Psoas muscle (tissue), 8 donors: ENCODE data around the gene PITPNC1. TPM values are rescaled to one million over a fixed set of nuclear protein-coding genes. Genes with fewer than 3 reads are reported as not detected.
"Not testable (repeated sequence)": the region's sequence is repeated elsewhere in the genome, so short reads cannot be mapped to it uniquely, and the experiment has no call there.

Source experiments
- ATAC-seq, 4 donors: fragments of 200-7000 bp; cut with Tn5 transposase; one replicate each; pipeline ENCODE4 v1.9.1; 2020; ENCODE audit warnings: moderate library complexity in 3 of 4, mild to moderate bottlenecking in 2 of 4
- DNase-seq, 2 donors: peaks; one replicate each; pipeline ENCODE4 v3.0.0-alpha.2; 2020
- H3K27ac ChIP-seq: fragments of 200-600 bp; one replicate; pipeline ENCODE4 v1.8.0; 2022
- H3K27me3 ChIP-seq, 3 donors: fragments of 200-600 bp in 1 of 3; one replicate each; pipeline versions ENCODE4 v1.6.1 to v1.8.0; 2013 to 2022; ENCODE audit warnings: low read length in 2 of 3, mild to moderate bottlenecking in 2 of 3, moderate library complexity in 1 of 3; ENCODE audit not compliant: insufficient read depth in 3 of 3
- H3K36me3 ChIP-seq, 2 donors: fragments of 200-600 bp in 1 of 2; one replicate each; pipeline versions ENCODE4 v1.6.1 to v1.8.0; 2013 to 2022; ENCODE audit warnings: low read depth in 1 of 2, mild to moderate bottlenecking in 1 of 2, moderate library complexity in 1 of 2; ENCODE audit not compliant: insufficient read depth in 1 of 2
- H3K4me1 ChIP-seq: fragments of 200-600 bp; one replicate; pipeline ENCODE4 v1.8.0; 2022
- H3K4me3 ChIP-seq: fragments of 200-600 bp; one replicate; pipeline ENCODE4 v1.8.0; 2022; ENCODE audit warnings: mild to moderate bottlenecking
- H3K9me3 ChIP-seq: fragments of 200-600 bp; one replicate; pipeline ENCODE4 v1.8.0; 2022
- WGBS, 3 donors: extraction: QIAGEN DNeasy Blood & Tissue Kit; methylation state at CpG; one replicate each; pipeline versions ENCODE4 v1.1.6 to v1.1.7; 2013; 5-methylcytosine and 5-hydroxymethylcytosine counted together
- intact Hi-C, 2 donors: fragments of 100-400 bp; cut with DNase I; formaldehyde crosslinking; loops; one replicate each; pipeline versions ENCODE4 v1.11.0 to v1.14.2; 2022
- long read RNA-seq, 2 donors: library from polyadenylated mRNA; unstranded; transcript quantifications; one replicate each; pipeline ENCODE4 v2.0.0, GENCODE V29; 2021
- polyA plus RNA-seq, 3 donors: library from polyadenylated mRNA; stranded (reverse); fragments of 200-250 nt; gene quantifications; one replicate each; pipeline ENCODE4 v1.2.3, GENCODE V29; 2013
- total RNA-seq, 4 donors: library from RNA; stranded (reverse); fragmentation: NEBNext Ultra II Directional in 2 of 4; extraction: Animal tissue kit (Norgen Biotek cat#: 25700) in 2 of 4; gene quantifications; one replicate each; pipeline versions ENCODE4 v1.2.1 to v1.2.4, GENCODE V29; 2021 to 2023
- TF ChIP-seq, protein P1 (sequence below): fragments of 200-600 bp; IDR thresholded peaks from one replicate; pipeline ENCODE4 v1.8.0; 2022; ENCODE audit warnings: antibody characterized with exemption
- donor health status: healthy with polysubstance abuse.
- donor health status: DM: no; HTN: no; CAD: no; lungs with moderate emphysema.
- donor health status: Bipolar disorder and iron deficiency.
- donor health status: healthy.
- donor health status: DM: yes; HTN: yes; CAD: no.
- donor health status: DM: no; HTN: no; CAD: no.
- donor health status: DM: no; HTN: no; CAD: no.
- donor health status: DM: yes; HTN: yes; CAD: no.

PITPNC1 gene
- 10 to 100 TPM in 1 of 4 donors, 1 to 10 TPM in 3; 6.5 to 12.3 (median 7.6) TPM for total RNA-seq
- polyA plus RNA-seq, result 10 to 100 TPM in 1 of 3 donors, 1 to 10 TPM in 2; 4.4 to 54.7 (median 4.5) TPM
- long read RNA-seq, donor 1, partial matches to known transcripts, result 0 of 11 reads
- long read RNA-seq, donor 1, other reads (novel, unspliced or antisense), result 11 of 11 reads
- long read RNA-seq, donor 2, partial matches to known transcripts, result 0 of 12 reads
- long read RNA-seq, donor 2, other reads (novel, unspliced or antisense), result 12 of 12 reads

DNA sequence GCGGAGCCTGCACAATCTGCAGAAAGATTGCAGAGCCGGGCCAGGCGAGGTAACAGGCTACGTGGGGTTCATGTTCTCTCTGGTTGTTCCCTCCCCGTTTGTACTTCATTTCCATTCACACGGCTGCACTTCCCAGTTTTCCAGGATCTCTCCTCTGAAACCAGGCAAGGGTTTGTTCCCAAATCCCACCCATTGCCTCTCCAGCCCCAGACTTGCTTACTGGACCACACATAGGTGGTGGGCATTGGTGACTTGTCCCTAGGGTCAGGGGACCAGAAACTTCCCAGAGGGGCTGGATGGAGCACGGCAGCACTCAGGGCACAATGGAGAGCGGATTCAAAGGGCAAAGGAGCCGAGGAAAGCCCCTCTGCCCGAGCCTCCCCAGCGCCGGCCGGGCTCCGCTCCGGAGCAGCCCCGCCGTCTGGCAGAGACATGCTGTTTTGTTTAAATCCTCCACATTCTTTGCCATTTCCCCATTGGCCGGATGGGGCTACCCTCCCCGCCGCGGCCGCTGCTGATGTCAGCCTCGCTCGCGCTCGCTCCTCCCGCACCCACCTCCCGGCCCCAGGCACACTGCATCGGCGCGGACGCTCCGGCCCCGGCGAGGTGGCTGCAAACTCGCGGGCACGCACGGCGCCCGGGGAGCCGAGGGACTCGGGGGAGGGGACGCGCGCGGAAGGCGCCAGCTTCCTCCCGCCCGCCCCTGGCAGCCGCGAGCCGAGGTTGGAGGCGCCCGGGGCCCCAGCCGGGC, at the start of gene PITPNC1:
TSS of gene PITPNC1 (plus strand) at position 545 of the 751 bp plus-strand sequence.
- no peaks in the 10 kb centered on the region for H3K9me3 ChIP-seq
- 1 to 4% (median 4%) methylated on average over 36 to 56 of the region's 56 CpGs for WGBS, 3 donors
- peak within 1 kb of the TSS; percentile 63 for H3K27ac ChIP-seq
- TF ChIP-seq, protein P1, sequence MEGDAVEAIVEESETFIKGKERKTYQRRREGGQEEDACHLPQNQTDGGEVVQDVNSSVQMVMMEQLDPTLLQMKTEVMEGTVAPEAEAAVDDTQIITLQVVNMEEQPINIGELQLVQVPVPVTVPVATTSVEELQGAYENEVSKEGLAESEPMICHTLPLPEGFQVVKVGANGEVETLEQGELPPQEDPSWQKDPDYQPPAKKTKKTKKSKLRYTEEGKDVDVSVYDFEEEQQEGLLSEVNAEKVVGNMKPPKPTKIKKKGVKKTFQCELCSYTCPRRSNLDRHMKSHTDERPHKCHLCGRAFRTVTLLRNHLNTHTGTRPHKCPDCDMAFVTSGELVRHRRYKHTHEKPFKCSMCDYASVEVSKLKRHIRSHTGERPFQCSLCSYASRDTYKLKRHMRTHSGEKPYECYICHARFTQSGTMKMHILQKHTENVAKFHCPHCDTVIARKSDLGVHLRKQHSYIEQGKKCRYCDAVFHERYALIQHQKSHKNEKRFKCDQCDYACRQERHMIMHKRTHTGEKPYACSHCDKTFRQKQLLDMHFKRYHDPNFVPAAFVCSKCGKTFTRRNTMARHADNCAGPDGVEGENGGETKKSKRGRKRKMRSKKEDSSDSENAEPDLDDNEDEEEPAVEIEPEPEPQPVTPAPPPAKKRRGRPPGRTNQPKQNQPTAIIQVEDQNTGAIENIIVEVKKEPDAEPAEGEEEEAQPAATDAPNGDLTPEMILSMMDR, result no peak
- peak; percentile 82 to 87 for DNase-seq
- H3K4me1 ChIP-seq, result peaks cover 10% of the 10 kb centered on the region
- peaks cover 0 to 2% of the 10 kb centered on the region in 2 donors for H3K36me3 ChIP-seq
- H3K27me3 ChIP-seq, result no peaks in the 10 kb centered on the region
- peak within 1 kb of the TSS; percentile 88 for H3K4me3 ChIP-seq
- peak; percentile 53 to 64 (median 56) for ATAC-seq
- intact Hi-C loops, result loop anchor here in 1 of 2 donors (5.0 kb wide), 2 partner anchors 225 to 255 kb away; no protein-coding TSS in a partner anchor

DNA sequence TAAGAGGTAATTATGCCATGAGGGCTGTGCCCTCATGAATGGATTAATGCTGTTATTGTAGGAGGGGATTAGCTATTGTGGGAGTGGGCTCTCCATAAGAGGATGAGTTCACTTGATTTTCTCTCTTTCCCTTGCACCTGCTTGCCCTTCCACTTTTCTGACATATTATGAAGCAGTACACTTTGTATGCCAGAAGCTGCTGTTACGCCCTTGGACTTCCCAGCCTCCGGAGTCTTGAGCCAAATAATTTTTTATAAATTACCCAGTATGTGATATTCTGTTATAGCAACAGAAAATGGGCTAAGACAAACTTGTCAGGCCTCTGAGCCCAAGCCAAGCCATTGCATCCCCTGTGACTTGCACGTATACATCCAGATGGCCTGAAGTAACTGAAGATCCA, 49.1 kb upstream of the PITPNC1 start:
- intact Hi-C loops, result no loop called here
- H3K27ac ChIP-seq, result no peak overlapping the region
- TF ChIP-seq, protein P1, result no peak
- no peaks in the 10 kb centered on the region for H3K4me1 ChIP-seq
- H3K9me3 ChIP-seq, result no peaks in the 10 kb centered on the region
- ATAC-seq (no peak), DNase-seq (no peak)
- no peaks in the 10 kb centered on the region for H3K27me3 ChIP-seq
- no peaks in the 10 kb centered on the region for H3K36me3 ChIP-seq
- 62 to 71% (median 67%) methylated on average over 3 of the region's 3 CpGs for WGBS, 3 donors
- no peak overlapping the region for H3K4me3 ChIP-seq

DNA sequence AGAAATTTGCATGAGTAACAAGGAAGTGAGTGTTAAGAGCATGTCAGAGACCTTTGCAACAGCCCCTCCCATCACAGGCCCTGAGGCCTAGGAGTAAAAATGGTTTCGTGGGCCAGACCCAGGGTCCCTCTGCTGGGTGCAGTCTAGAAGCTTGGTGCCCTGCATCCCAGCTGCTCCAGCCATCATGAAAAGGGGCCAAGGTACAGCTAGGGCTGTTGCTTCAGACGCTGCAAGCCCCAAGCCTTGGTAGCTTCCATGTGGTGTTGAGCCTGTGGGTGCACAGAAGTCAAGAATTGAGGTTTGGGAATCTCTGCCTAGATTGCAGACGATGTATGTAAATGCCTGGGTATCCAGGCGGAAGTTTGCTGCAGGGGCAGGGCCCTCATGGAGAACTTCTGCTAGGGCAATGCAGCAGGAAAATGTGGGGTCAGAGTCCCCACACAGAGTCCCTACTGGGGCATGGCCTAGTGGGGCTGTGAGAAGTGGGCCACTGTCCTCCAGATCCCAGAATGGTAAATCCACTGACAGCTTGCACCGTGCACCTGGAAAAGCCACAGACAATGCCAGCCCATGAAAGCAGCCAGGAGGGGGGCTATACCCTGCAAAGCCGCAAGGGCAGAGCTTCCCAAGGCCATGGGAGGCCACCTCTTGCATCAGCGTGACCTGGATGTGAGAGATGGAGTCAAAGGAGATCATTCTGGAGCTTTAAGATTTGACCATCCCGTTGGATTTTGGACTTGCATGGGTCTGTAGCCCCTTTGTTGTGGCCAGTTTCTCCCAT, 45.5 kb upstream of the PITPNC1 start:
- DNase-seq, H3K27ac ChIP-seq, intact Hi-C loops, H3K27me3 ChIP-seq, ATAC-seq, H3K4me1 ChIP-seq, H3K36me3 ChIP-seq, H3K4me3 ChIP-seq, H3K9me3 ChIP-seq: not testable (repeated sequence)
- 91 to 94% (median 92%) methylated on average over 8 of the region's 8 CpGs for WGBS, 3 donors

DNA sequence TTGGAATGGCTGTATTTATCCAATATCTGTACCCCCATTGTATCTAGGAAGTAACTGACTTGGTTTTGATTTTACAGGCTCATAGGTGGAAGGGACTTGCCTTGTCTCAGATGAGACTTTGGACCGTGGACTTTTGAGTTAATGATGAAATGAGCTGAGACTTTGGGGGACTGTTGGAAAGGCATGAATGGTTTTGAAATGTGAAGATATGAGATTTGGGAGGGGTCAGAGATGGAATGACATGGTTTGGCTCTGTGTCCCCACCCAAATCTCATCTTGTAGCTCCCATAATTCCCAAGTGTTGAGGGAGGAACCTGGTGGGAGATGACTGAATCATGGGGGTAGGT, 44.9 kb upstream of the PITPNC1 start:
- ATAC-seq, H3K27me3 ChIP-seq, H3K4me1 ChIP-seq, H3K9me3 ChIP-seq, H3K27ac ChIP-seq, DNase-seq, intact Hi-C loops, H3K4me3 ChIP-seq, H3K36me3 ChIP-seq: not testable (repeated sequence)
- WGBS, 3 donors, result 89 to 92% (median 92%) methylated on average over 1 of the region's 1 CpG

DNA sequence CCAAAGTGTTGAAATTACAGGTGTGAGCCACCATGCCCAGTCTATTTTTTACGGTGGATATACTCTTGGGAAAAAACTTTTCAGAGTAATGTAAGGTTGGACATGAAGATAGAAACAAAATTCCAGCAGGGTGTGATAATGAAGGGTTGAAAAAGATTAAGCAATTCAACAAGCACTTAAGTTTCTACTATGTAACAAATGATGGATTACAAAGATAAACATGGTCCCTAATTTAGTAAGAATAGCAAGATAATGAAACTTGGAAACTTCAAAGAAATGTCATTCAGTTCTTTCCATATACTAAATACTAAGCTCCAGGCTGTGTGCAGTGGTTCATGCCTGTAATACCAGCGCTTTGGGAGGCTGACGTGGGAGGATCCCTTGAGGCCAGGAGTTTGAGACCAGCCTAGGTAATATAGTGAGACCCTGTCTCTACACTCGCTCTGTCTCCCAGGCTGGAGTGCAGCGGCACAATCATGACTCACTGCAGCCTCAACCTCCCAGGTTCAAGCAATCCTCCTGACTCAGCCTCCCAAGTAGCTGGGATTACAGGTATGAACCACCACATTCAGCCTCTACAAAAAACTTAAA, 41.7 kb upstream of the PITPNC1 start:
- ATAC-seq, result peak in 1 of 4 donors; percentile 28
- 87 to 88% (median 88%) methylated on average over 5 of the region's 5 CpGs for WGBS, 3 donors
- TF ChIP-seq, protein P1, result no peak
- no peak overlapping the region for H3K4me3 ChIP-seq
- peaks cover 0 to 19% of the 10 kb centered on the region in 2 donors for H3K36me3 ChIP-seq
- H3K4me1 ChIP-seq, result no peaks in the 10 kb centered on the region
- DNase-seq, result no peak
- no peaks in the 10 kb centered on the region for H3K27me3 ChIP-seq
- no peak overlapping the region for H3K27ac ChIP-seq
- intact Hi-C loops, result no loop called here
- no peaks in the 10 kb centered on the region for H3K9me3 ChIP-seq
